Trophoblast cell (in vitro differentiated cells and primary cell): ENCODE data around the gene SPDYE16.
"Not testable (repeated sequence)": the region's sequence is repeated elsewhere in the genome, so short reads cannot be mapped to it uniquely, and the experiment has no call there.

Source experiments
- DNase-seq, 2 donors: peaks; one replicate each; pipeline ENCODE4 v3.0.0-alpha.2; 2016
- H2AFZ ChIP-seq: 2 replicates; pipeline ENCODE4 v1.6.1; 2013; ENCODE audit warnings: low read length, moderate library complexity, mild to moderate bottlenecking; ENCODE audit not compliant: insufficient read depth, poor library complexity
- H2AK5ac ChIP-seq: 2 replicates; pipeline ENCODE4 v1.6.1; 2013; ENCODE audit warnings: mild to moderate bottlenecking, low read length
- H2BK120ac ChIP-seq: 2 replicates; pipeline ENCODE4 v1.6.1; 2013; ENCODE audit warnings: low read length, mild to moderate bottlenecking, moderate library complexity; ENCODE audit not compliant: insufficient read depth, poor library complexity
- H2BK12ac ChIP-seq: 2 replicates; pipeline ENCODE4 v1.6.1; 2013; ENCODE audit warnings: mild to moderate bottlenecking, low read length, moderate library complexity
- H2BK5ac ChIP-seq: 2 replicates; pipeline ENCODE4 v1.6.1; 2013; ENCODE audit warnings: low read length, low read depth, moderate library complexity, mild to moderate bottlenecking; ENCODE audit not compliant: poor library complexity
- H3K14ac ChIP-seq: 2 replicates; pipeline ENCODE4 v1.6.1; 2013; ENCODE audit warnings: mild to moderate bottlenecking, low read length
- H3K18ac ChIP-seq: 2 replicates; pipeline ENCODE4 v1.6.1; 2013; ENCODE audit warnings: mild to moderate bottlenecking, low read length
- H3K23ac ChIP-seq: 2 replicates; pipeline ENCODE4 v1.6.1; 2013; ENCODE audit warnings: low read length
- H3K27ac ChIP-seq: 2 replicates; pipeline ENCODE4 v1.5.1; 2013; ENCODE audit warnings: low read depth, mild to moderate bottlenecking, inconsistent platforms, low read length, moderate library complexity
- H3K27me3 ChIP-seq: 2 replicates; pipeline ENCODE4 v1.6.1; 2013; ENCODE audit warnings: inconsistent platforms, mild to moderate bottlenecking, low read length, moderate library complexity; ENCODE audit not compliant: insufficient read depth
- H3K36me3 ChIP-seq, 2 experiments: 1 replicate in 1 of 2; 2 replicates in 1 of 2; pipeline ENCODE4 v1.6.1; 2013; ENCODE audit warnings: low read length in 2 of 2, mild to moderate bottlenecking in 2 of 2, moderate library complexity in 1 of 2; ENCODE audit not compliant: insufficient read depth in 2 of 2, control insufficient read depth in 1 of 2
- H3K4ac ChIP-seq: 2 replicates; pipeline ENCODE4 v1.6.1; 2013; ENCODE audit warnings: low read depth, mild to moderate bottlenecking, low read length, moderate library complexity
- H3K4me1 ChIP-seq, 2 experiments: 1 replicate in 1 of 2; 2 replicates in 1 of 2; pipeline ENCODE4 v1.6.1; 2013; ENCODE audit warnings: low read length in 2 of 2, mild to moderate bottlenecking in 2 of 2, moderate library complexity in 1 of 2; ENCODE audit not compliant: insufficient read depth in 2 of 2, control insufficient read depth in 1 of 2
- H3K4me2 ChIP-seq: 2 replicates; pipeline ENCODE4 v1.6.1; 2013; ENCODE audit warnings: inconsistent platforms, mild to moderate bottlenecking, low read length, moderate library complexity
- H3K4me3 ChIP-seq: 2 replicates; pipeline ENCODE4 v1.5.1; 2013; ENCODE audit warnings: mild to moderate bottlenecking, low read depth, low read length, inconsistent platforms
- H3K79me1 ChIP-seq: one replicate; pipeline ENCODE4 v1.6.1; 2013; ENCODE audit warnings: low read length
- H3K79me2 ChIP-seq: 2 replicates; pipeline ENCODE4 v1.6.1; 2013; ENCODE audit warnings: low read length, mild to moderate bottlenecking; ENCODE audit not compliant: control insufficient read depth, insufficient read depth, poor library complexity
- H3K9ac ChIP-seq: 2 replicates; pipeline ENCODE4 v1.6.1; 2013; ENCODE audit warnings: mild to moderate bottlenecking, low read length
- H3K9me3 ChIP-seq: 2 replicates; pipeline ENCODE4 v1.6.1; 2013; ENCODE audit warnings: low read depth, mild to moderate bottlenecking, control low read depth, inconsistent platforms, low read length; ENCODE audit not compliant: insufficient read depth
- H4K12ac ChIP-seq: 2 replicates; pipeline ENCODE4 v1.6.1; 2013; ENCODE audit warnings: low read depth, mild to moderate bottlenecking, low read length, moderate library complexity
- H4K8ac ChIP-seq: 2 replicates; pipeline ENCODE4 v1.6.1; 2013; ENCODE audit warnings: low read depth, mild to moderate bottlenecking, low read length, moderate library complexity
- H4K91ac ChIP-seq: one replicate; pipeline ENCODE4 v1.6.1; 2013; ENCODE audit warnings: low read depth, mild to moderate bottlenecking, low read length, moderate library complexity
- WGBS: extraction: QIAGEN DNeasy Blood & Tissue Kit; methylation state at CpG from one replicate; pipeline ENCODE4 v1.1.7; 2013; ENCODE audit warnings: missing lambda C conversion rate; ENCODE audit not compliant: insufficient read length, insufficient coverage; ENCODE audit errors: extremely low coverage; 5-methylcytosine and 5-hydroxymethylcytosine counted together

SPDYE16 gene

DNA sequence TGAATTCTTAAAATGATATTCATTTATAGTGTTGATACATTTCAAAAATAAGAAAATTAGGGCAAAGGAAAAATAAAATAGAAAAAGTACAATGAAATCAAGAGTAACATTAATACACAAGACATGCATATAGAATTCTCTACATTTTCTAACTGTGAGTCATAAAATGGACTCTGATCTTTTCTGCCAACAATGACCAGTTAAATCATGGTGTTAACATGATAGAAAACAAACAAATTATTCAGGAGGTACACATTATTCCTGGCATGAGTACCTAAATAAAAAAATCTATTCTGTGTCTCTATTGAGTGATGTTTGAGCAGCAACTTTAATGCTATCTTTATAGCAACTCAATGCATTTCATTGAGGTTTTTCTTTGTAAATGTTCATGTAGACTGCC lies 25.6 kb upstream of the SPDYE16 start:
- not testable (repeated sequence) for H4K91ac ChIP-seq, H2BK12ac ChIP-seq, H3K27ac ChIP-seq, H3K23ac ChIP-seq, H3K36me3 ChIP-seq, H3K4me2 ChIP-seq, H2AK5ac ChIP-seq, H3K4me3 ChIP-seq, H3K9ac ChIP-seq, H3K27me3 ChIP-seq, H3K79me2 ChIP-seq, H3K4me1 ChIP-seq, H2BK5ac ChIP-seq, H2AFZ ChIP-seq, H3K9me3 ChIP-seq, H4K12ac ChIP-seq, H3K18ac ChIP-seq, H3K14ac ChIP-seq, H3K79me1 ChIP-seq, H4K8ac ChIP-seq, H2BK120ac ChIP-seq, H3K4ac ChIP-seq
- DNase-seq: peak in 1 of 2 donors; percentile 19

DNA sequence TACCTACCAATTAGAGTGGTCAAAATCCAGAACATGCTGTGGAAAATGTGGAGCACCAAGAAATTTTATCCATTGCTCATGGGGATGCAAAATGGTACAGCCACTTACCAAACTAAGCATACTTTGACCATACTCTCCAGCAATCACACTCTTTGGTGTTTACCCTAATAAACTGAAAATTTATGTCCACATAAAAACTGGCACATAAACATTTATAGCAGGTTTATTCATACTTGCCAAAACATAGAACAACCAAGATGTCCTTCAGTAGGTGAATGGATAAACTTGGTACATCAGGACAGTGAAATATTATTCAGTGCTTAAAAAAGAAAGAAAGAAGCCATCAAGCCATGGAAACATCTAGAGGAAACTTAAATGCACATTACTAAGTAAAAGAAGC lies 24.7 kb upstream of the SPDYE16 start:
- H3K36me3 ChIP-seq, H2AFZ ChIP-seq, H3K4me2 ChIP-seq, H3K4me3 ChIP-seq, H3K4ac ChIP-seq, H3K18ac ChIP-seq, H3K27ac ChIP-seq, H2BK120ac ChIP-seq, H3K27me3 ChIP-seq, H3K23ac ChIP-seq, H4K8ac ChIP-seq, H2BK5ac ChIP-seq, H2BK12ac ChIP-seq, H3K4me1 ChIP-seq, H4K12ac ChIP-seq, H2AK5ac ChIP-seq, H3K9ac ChIP-seq, H3K79me2 ChIP-seq, H3K9me3 ChIP-seq, H3K79me1 ChIP-seq, H3K14ac ChIP-seq, DNase-seq, H4K91ac ChIP-seq: not testable (repeated sequence)

DNA sequence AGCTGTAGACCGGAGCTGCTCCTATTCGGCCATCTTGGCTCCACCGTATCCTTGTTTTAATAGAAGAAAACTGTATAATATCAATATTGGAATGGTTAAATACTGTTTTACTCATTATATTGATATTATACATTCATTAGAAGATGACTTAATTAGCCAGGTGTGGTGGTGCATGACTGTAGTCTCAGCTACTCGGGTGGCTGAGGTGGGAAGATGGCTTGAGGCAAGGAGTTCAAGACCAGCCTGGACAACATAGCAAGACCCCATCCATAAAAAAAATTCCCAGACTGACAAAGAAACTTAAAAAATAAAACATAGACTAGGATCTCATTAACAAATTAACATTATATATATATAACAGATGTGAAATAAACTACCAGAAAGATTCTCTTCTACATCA lies 24.2 kb upstream of the SPDYE16 start:
- H3K9me3 ChIP-seq, H3K14ac ChIP-seq, H3K79me1 ChIP-seq, H3K23ac ChIP-seq, H4K8ac ChIP-seq, DNase-seq, H3K79me2 ChIP-seq, H3K4me2 ChIP-seq, H3K4me1 ChIP-seq, H2BK12ac ChIP-seq, H4K91ac ChIP-seq, H3K4ac ChIP-seq, H3K27me3 ChIP-seq, H2BK120ac ChIP-seq, H3K9ac ChIP-seq, H2BK5ac ChIP-seq, H4K12ac ChIP-seq, H2AK5ac ChIP-seq, H3K18ac ChIP-seq, H3K4me3 ChIP-seq, H3K36me3 ChIP-seq, H3K27ac ChIP-seq, H2AFZ ChIP-seq: not testable (repeated sequence)
- WGBS: no CpG with 5 or more reads among the region's 4 CpGs

DNA sequence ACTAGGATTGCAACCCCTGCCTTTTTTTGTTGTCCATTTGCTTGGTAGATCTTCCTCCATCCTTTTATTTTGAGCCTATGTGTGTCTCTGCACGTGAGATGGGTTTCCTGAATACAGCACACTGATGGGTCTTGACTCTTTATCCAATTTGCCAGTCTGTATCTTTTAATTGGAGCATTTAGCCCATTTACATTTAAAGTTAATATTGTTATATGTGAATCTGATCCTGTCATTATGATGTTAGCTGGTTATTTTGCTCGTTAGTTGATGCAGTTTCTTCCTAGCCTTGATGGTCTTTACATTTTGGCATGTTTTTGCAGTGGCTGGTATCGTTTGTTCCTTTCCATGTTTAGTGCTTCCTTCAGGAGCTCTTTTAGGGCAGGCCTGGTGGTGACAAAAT lies 21.9 kb upstream of the SPDYE16 start:
- WGBS: no CpG with 5 or more reads among the region's 3 CpGs
- not testable (repeated sequence) for H3K9ac ChIP-seq, H2BK120ac ChIP-seq, H2AFZ ChIP-seq, H4K8ac ChIP-seq, H3K9me3 ChIP-seq, H3K4ac ChIP-seq, DNase-seq, H3K14ac ChIP-seq, H3K27me3 ChIP-seq, H3K79me2 ChIP-seq, H4K91ac ChIP-seq, H3K4me3 ChIP-seq, H3K27ac ChIP-seq, H3K36me3 ChIP-seq, H3K23ac ChIP-seq, H3K79me1 ChIP-seq, H3K18ac ChIP-seq, H4K12ac ChIP-seq, H3K4me2 ChIP-seq, H2BK5ac ChIP-seq, H2AK5ac ChIP-seq, H2BK12ac ChIP-seq, H3K4me1 ChIP-seq

DNA sequence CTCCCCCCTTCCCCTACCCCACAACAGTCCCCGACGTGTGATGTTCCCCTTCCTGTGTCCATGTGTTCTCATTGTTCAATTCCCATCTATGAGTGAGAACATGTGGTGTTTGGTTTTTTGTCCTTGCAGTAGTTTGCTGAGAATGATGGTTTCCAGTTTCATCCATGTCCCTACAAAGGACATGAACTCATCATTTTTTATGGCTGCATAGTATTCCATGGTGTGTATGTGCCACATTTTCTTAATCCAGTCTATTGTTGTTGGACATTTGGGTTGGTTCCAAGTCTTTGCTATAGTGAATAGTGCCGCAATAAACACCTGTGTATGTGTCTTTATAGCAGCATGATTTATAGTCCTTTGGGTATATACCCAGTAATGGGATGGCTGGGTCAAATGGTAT lies 18.2 kb upstream of the SPDYE16 start:
- not testable (repeated sequence) for H2BK12ac ChIP-seq, H4K8ac ChIP-seq, H2AK5ac ChIP-seq, H4K91ac ChIP-seq, H3K18ac ChIP-seq, H3K14ac ChIP-seq, H2AFZ ChIP-seq, H3K9me3 ChIP-seq, H4K12ac ChIP-seq, H3K79me2 ChIP-seq, H3K36me3 ChIP-seq, H3K9ac ChIP-seq, H3K79me1 ChIP-seq, DNase-seq, H3K27me3 ChIP-seq, H3K23ac ChIP-seq, H2BK120ac ChIP-seq, H3K4me2 ChIP-seq, H3K4me3 ChIP-seq, H3K4ac ChIP-seq, H2BK5ac ChIP-seq, H3K4me1 ChIP-seq, H3K27ac ChIP-seq
- WGBS: no CpG with 5 or more reads among the region's 3 CpGs
